EH (cell line): Measurements from ENCODE around the gene MLPH.
A peak's percentile ranks its signal among the peaks of the same experiment; 100 is the strongest.
"Not testable (repeated sequence)": the region's sequence is repeated elsewhere in the genome, so short reads cannot be mapped to it uniquely, and the experiment has no call there.

Experiments used
- DNase-seq: peaks from one replicate; pipeline ENCODE4 v3.0.0-alpha.2; 2015; ENCODE audit warnings: low read depth

MLPH gene

GRCh38 chr2:237583385-237584295, 96.6 kb downstream of the MLPH start:
- no peak for DNase-seq

GRCh38 chr2:237585590-237586221, 98.7 kb downstream of the MLPH start:
- DNase-seq, result no peak

GRCh38 chr2:237588044-237588696, 101.1 kb downstream of the MLPH start:
- DNase-seq, result no peak

- DNase-seq, result peak; percentile 62
Measured at GRCh38 chr2:237590272-237591140, 103.5 kb downstream of the MLPH start, which contains the start of gene RAB17. RAB17 (minus strand) TSS chr2:237590734; CDS start chr2:237586154, 4,580 bp downstream.

- DNase-seq, result no peak
Measured at GRCh38 chr2:237591141-237591881, 104.3 kb downstream of the MLPH start.

GRCh38 chr2:237592425-237592980, 105.5 kb downstream of the MLPH start:
- DNase-seq, result no peak

- no peak for DNase-seq
Measured at GRCh38 chr2:237593036-237593435, 106.0 kb downstream of the MLPH start.

GRCh38 chr2:237593596-237594320, 106.7 kb downstream of the MLPH start:
- DNase-seq, result no peak

- DNase-seq, result no peak
Measured at GRCh38 chr2:237594514-237594871, 107.4 kb downstream of the MLPH start.

GRCh38 chr2:237595829-237596519, 108.9 kb downstream of the MLPH start:
- DNase-seq, result not testable (repeated sequence)

- no peak for DNase-seq
Measured at GRCh38 chr2:237596520-237597195, 109.6 kb downstream of the MLPH start.

- DNase-seq, result no peak
Measured at GRCh38 chr2:237597196-237598145, 110.4 kb downstream of the MLPH start.

- no peak for DNase-seq
Measured at GRCh38 chr2:237598468-237599208, 111.6 kb downstream of the MLPH start.

- DNase-seq, result no peak
Measured at GRCh38 chr2:237599465-237600110, 112.5 kb downstream of the MLPH start.

GRCh38 chr2:237600205-237600846, 113.3 kb downstream of the MLPH start:
- DNase-seq, result peak; percentile 80
